ENCODE results near the gene CPA5. TPM values are rescaled to one million over a fixed set of nuclear protein-coding genes. Genes with fewer than 3 reads are reported as not detected.
A peak's percentile ranks its signal among the peaks of the same experiment; 100 is the strongest.

Gene CPA5
- total RNA-seq, 2 experiments from 2014 or later: 3.5 to 3.6 TPM

DNA sequence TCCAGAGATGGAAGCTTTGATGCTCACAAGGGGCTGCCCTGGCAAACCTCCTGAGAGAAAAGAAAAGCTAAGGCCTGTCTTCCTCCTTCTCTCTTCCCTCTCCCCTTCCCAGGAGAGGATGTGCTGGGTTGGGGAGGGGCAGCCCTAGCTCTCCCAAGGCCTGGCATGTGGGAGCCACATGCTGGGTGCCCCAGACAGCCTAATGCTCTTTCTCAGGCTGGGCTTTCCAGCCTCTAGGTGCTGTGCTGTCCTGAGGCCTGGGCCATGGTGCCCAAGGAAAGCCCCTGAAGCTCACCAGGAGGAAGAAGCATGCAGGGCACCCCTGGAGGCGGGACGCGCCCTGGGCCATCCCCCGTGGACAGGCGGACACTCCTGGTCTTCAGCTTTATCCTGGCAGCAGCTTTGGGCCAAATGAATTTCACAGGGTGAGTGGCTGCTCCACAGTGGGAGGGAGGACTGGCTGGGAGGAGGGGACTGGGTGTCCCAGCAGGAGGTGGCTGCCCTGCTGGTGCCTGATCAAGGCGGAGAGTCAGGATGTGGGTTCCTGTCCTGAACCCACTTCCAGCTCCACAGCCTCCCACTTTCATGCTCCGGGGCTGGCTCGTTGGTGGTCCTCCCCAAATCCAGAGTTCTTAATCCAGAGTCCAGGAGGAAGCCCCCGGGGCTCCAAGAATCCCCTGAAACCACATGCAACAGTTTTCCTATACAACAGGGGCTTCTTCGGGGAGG lies 1.7 kb downstream of the CPA5 start:
- Mint-ChIP-seq H3K27ac (no peak overlapping the region), H3K27me3 (no peaks in the 10 kb centered on the region), H3K36me3 (no peaks in the 10 kb centered on the region), H3K4me1 (peaks cover 16% of the 10 kb centered on the region), H3K9me3 (no peaks in the 10 kb centered on the region), H3K4me3 (no peak overlapping the region)
- no peak for DNase-seq

DNA sequence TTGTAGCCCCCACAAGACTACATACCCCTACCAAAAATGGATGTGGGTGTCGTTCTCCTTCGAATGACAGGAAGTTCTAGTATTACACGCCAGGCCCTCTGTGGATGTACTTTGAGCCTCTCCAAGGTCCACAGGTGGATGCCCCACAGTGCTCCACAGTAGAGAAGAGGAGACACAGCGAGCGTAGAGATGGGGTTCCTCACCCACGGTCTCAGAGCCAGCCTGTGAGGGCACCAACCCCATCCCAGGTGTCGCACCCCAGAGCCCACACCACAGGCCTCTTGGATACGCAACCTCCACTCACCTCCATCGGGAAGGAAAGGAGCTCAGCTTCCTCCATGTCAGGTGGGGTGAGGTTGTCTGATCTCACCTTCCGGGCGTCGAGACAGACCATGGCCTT lies 2.3 kb downstream of the CPA5 start:
- Mint-ChIP-seq H3K27me3 (no peaks in the 10 kb centered on the region), H3K4me1 (peaks cover 21% of the 10 kb centered on the region), H3K36me3 (no peaks in the 10 kb centered on the region), H3K27ac (no peak overlapping the region), H3K4me3 (no peak overlapping the region), H3K9me3 (no peaks in the 10 kb centered on the region)
- DNase-seq: no peak

DNA sequence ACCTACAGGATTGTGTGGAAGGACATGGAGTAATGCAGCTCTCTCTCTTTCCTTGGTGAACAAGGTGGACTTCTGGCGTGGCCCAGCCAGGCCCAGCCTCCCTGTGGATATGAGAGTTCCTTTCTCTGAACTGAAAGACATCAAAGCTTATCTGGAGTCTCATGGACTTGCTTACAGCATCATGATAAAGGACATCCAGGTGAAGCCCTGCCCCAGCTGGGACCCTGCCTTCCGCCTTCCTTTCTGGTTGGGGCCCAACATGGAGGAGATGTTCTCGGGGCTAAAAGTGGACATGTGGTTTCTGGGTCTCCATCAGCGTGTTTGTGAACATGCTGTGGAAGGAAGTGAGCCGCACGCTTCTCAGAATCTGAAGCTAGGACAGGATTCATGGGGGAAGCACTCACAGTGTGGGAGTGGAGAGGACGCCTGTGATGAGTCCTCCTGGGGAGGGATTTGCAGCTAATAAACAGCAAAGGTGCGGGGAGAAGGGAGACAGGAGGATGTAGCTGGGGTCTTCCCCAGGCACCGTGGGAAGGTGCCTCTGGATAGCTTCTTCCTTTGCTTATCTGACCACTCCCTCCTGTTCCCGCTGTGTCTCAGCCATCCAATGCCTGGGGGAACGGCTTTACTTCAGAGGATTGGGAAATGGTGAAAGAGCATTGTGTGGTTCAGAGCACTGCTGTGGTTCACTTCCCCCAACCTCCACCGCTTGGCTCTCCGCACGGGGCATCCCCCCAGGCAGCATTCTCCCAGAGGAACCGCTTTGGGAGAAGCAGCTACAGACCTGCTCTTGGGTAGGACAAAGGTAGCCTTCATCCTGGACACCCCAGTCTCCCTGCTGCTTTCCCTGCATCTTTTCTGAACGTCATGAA lies 5.5 kb downstream of the CPA5 start:
- H3K4me3 Mint-ChIP-seq: no peak overlapping the region
- no peak for DNase-seq
- peaks cover 2% of the 10 kb centered on the region for H3K36me3 Mint-ChIP-seq
- peak overlapping the region; percentile 50 for H3K27ac Mint-ChIP-seq
- no peaks in the 10 kb centered on the region for H3K27me3 Mint-ChIP-seq
- H3K9me3 Mint-ChIP-seq: no peaks in the 10 kb centered on the region
- peaks cover 32% of the 10 kb centered on the region for H3K4me1 Mint-ChIP-seq

DNA sequence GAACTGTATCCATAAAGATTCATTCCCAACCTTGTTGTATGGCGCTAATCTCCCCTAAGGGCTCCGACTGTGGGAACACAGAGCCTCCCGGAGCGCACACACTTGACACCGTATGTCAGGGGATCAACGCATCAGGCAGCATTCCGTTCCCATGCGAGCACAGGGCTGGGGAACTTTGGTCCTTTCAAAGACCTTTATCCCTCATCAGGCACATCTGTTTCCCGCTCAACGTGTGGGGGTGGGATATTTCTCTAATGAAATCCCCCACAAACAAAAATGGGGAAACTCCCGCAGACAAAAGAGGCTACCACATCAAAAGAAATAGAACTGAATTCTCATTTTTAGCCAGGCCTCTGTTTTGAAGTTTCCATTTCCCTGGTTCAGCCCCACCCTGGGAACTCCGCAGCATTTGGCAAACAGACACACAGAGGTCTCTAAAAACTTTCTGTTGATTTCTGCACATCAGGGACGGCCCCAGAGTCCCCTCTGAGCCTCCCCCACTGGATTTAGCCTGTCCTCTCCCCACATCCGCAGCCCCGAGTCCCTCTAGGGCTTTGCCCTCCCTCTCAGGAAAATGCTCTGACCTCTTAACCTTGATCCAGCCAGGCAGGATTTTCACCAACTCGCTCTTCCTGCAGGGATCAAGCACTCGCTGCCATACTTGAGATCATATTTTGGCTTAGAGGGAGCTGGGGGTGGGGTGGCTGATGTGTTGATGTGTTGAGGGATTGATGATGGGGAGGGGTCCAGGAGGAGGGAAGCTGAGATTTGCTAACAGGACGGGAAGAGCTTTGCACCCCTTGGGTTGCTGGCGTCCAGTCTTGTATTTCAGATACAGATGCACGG lies 6.6 kb downstream of the CPA5 start:
- H3K27ac Mint-ChIP-seq: peak overlapping the region; percentile 26
- peak; percentile 36 for DNase-seq

DNA sequence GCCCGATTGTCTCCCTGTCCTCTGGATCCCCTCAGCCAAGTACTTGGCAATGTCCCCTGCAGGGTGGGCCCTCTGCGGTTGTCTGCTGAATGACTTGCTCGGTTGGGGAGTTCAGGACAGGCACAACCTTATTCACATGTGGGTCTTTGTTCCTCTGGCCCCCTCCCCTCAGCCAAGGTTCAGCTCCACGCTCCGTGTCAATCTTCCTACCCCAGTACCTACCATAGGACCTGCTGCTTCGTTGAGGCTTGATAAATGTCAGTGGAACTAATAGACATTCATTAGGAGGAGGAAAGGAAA lies 7.1 kb downstream of the CPA5 start:
- peak overlapping the region; percentile 26 for H3K27ac Mint-ChIP-seq
- H3K27me3 Mint-ChIP-seq: no peaks in the 10 kb centered on the region
- peaks cover 2% of the 10 kb centered on the region for H3K36me3 Mint-ChIP-seq
- no peak for DNase-seq
- H3K9me3 Mint-ChIP-seq: no peaks in the 10 kb centered on the region
- peaks cover 32% of the 10 kb centered on the region for H3K4me1 Mint-ChIP-seq
- no peak overlapping the region for H3K4me3 Mint-ChIP-seq

More for the DNA sequence above, 6.6 kb downstream of the CPA5 start:
- Mint-ChIP-seq H3K4me3 (no peak overlapping the region), H3K36me3 (peaks cover 2% of the 10 kb centered on the region), H3K4me1 (peaks cover 32% of the 10 kb centered on the region), H3K27me3 (no peaks in the 10 kb centered on the region), H3K9me3 (no peaks in the 10 kb centered on the region)

DNA sequence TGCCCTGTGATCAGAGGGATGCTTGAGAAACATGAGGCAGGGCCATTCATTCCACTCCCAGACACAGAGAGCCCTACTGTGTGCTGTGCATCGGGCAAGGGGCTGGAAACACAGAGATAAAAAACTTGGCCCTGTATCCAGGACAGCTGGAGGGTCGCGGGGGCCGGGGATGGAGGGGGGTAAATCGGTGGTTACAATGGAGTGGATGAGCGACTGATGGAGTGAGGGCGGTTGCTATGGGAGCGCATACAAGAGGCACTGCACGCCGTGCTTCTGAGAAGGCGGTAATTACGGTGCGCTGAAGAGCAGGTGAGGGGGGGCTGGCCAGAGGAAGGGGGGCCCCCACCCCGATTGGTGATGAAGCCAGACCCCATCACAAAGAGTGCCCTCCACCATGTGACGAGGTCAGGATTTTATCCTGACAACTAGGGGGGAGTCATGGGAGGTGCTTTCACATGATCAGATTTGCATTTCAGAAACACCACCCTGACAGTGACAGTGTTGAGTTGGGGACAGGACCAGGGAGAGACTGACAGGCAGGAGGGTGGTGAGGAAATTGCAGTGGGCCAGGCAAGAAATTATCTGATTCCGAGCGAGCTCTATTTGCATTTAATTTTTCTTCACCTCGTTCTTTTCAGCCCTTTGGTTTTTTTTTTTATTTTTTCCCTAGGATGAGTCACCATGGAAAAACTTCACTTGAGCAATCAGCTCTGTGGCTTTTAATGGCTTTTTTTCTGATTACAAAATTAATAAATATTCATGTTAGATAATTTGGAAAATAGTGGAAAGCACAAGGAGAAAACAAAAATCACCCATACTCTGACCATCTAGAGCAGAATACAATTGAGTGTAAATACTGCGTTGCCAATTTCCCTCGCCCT lies 7.8 kb downstream of the CPA5 start:
- peaks cover 37% of the 10 kb centered on the region for H3K4me1 Mint-ChIP-seq
- no peaks in the 10 kb centered on the region for H3K9me3 Mint-ChIP-seq
- DNase-seq: no peak
- no peak overlapping the region for H3K4me3 Mint-ChIP-seq
- H3K36me3 Mint-ChIP-seq: peaks cover 2% of the 10 kb centered on the region
- no peaks in the 10 kb centered on the region for H3K27me3 Mint-ChIP-seq
- H3K27ac Mint-ChIP-seq: no peak overlapping the region

DNA sequence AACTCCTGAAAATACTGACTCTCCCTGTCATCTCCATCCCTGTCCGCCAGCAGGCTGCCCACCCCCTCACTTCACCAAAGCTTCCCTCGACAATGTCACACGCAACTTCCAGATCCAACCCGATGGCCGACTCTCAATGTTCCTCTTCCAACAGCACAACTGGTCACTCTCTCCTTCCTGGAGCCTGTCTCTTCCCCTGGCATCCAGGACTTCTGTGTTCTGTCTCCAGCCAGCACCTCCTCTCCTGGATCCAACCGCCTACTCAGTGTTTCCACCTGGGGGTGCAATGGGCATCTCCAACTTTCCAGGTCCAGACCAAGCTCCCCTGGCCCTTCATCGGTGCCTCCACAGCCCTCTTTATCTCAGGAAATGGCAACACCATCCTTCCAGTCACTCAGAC lies 8.6 kb downstream of the CPA5 start:
- H3K4me1 Mint-ChIP-seq: peaks cover 37% of the 10 kb centered on the region
- H3K4me3 Mint-ChIP-seq: no peak overlapping the region
- H3K27ac Mint-ChIP-seq: no peak overlapping the region
- no peak for DNase-seq
- H3K36me3 Mint-ChIP-seq: peaks cover 2% of the 10 kb centered on the region
- H3K27me3 Mint-ChIP-seq: no peaks in the 10 kb centered on the region
- H3K9me3 Mint-ChIP-seq: no peaks in the 10 kb centered on the region

DNA sequence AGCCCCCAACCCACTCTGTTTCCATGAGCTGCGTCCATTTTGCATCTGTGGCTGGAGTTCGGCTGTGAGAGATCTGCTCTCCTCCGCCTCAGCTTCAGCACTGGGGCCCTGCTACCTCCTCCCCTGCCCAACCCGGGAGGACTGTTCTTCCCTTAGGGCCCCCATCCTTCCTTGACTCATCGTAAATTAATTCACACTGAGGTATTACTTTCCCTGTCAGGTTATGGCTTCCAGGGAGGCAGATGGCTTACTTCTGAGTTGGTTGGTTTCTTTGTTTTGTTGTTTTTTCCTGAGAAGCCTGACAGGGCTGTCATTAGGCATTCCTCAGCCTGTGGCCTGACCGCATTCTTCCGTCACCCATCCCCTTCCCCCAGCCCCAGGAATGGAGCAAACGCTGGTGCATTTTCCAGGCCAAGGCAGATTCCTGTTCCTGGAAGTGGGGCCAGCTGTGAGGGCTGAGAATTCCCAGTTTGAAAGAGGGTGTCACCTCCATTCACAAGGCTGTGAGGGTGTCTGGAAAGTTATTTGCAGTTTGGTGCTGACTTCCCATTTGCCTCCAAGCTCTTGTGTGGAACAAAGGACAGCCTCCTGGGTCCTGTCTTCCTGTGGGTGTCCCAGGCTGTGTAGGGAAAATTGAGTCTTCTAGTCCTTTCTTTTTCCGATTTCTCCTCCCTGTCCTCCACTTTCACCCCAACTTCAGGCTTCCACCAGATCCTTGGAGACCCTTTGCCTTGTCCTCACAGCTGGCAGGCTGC lies 11.7 kb downstream of the CPA5 start:
- no peak overlapping the region for H3K27ac Mint-ChIP-seq
- H3K9me3 Mint-ChIP-seq: peaks cover 10% of the 10 kb centered on the region
- peaks cover 2% of the 10 kb centered on the region for H3K36me3 Mint-ChIP-seq

DNA sequence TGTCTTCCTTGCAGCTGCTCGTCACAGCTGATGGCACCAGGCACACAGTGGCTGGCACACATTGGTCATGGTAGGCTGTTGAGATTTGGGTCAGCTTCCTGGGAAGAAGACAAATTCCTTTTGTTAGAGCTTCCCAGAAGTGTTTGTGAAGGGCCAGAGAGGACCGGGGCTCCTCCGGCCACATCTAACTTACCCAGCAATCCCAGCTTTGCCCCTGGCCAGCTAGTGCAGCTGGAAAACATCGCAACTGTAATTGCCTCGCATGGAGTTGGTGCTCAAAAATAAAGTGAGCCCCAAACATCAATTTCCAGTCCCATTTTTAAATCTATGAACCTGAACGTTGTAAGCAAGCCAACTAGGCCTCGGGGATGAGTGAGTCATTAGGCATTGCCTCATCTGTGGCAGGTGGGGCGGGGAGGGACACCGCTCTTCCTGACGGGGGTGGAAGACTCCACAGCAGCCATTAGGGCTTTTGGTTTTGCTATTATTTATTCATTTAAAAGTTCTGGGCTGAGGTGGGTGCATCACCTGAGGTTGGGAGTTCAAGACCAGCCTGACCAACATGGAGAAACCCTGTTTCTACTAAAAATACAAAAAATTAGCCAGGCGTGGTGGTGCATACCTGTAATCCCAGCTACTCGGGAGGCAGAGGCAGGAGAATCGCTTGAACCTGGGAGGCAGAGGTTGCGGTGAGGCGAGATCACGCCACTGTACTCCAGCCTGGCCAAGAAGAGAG lies 12.4 kb downstream of the CPA5 start:
- Mint-ChIP-seq H3K27me3 (no peaks in the 10 kb centered on the region), H3K36me3 (peaks cover 2% of the 10 kb centered on the region), H3K4me1 (peaks cover 14% of the 10 kb centered on the region), H3K4me3 (no peak overlapping the region), H3K9me3 (peaks cover 10% of the 10 kb centered on the region), H3K27ac (no peak overlapping the region)
- DNase-seq: no peak

More for the DNA sequence above, 11.7 kb downstream of the CPA5 start:
- Mint-ChIP-seq H3K4me3 (no peak overlapping the region), H3K27me3 (no peaks in the 10 kb centered on the region), H3K4me1 (peaks cover 21% of the 10 kb centered on the region)
- DNase-seq: no peak

DNA sequence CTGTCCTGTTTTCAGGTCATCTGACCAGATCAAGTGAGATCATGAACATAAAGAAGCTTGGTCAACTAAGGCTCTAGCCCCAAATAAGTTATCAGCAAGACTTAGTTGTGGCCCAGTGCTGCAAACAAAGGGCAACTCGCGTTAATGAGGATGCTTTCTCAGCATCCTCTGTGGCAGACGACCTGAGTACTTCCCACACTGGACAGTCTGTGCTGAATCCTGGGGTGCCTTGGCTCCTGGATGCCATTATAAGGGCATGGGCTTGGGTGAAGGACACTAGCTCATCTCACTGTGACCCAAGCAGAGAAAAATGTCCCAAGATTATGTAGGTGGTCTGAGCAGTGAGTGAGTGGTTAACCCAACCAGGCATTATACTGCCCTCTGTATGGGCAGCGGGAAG lies 13.9 kb downstream of the CPA5 start:
- peaks cover 10% of the 10 kb centered on the region for H3K9me3 Mint-ChIP-seq
- peaks cover 2% of the 10 kb centered on the region for H3K36me3 Mint-ChIP-seq
- H3K4me3 Mint-ChIP-seq: no peak overlapping the region
- no peak for DNase-seq
- no peaks in the 10 kb centered on the region for H3K27me3 Mint-ChIP-seq
- peaks cover 7% of the 10 kb centered on the region for H3K4me1 Mint-ChIP-seq
- H3K27ac Mint-ChIP-seq: no peak overlapping the region

DNA sequence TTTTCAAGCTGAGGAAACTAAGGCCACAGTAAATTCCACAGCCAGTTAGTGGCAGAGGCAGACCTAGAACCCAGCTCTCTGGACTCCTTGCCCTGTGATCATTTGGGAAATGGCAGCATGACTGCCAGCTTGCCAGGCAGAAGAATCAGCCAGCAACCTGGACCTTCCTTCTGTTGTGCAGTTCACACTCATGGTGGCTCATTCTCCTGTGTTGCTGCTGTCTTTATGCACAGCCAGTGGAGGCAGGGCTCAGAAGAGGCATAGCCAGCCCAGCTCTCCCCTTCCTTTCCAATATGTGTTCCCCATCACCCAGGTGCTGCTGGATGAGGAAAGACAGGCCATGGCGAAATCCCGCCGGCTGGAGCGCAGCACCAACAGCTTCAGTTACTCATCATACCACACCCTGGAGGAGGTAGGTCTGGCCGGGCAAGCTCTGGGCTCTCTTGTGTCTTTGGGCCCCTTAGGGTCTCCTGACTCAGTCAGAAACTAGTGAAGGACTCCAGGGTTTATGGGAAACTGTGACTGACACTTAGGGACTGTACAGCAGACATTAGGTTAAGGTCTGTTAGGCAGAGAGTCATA lies 14.8 kb downstream of the CPA5 start:
- no peak overlapping the region for H3K4me3 Mint-ChIP-seq
- no peaks in the 10 kb centered on the region for H3K27me3 Mint-ChIP-seq
- H3K27ac Mint-ChIP-seq: no peak overlapping the region
- no peaks in the 10 kb centered on the region for H3K36me3 Mint-ChIP-seq
- DNase-seq: no peak
- peaks cover 5% of the 10 kb centered on the region for H3K4me1 Mint-ChIP-seq
- H3K9me3 Mint-ChIP-seq: peaks cover 10% of the 10 kb centered on the region

DNA sequence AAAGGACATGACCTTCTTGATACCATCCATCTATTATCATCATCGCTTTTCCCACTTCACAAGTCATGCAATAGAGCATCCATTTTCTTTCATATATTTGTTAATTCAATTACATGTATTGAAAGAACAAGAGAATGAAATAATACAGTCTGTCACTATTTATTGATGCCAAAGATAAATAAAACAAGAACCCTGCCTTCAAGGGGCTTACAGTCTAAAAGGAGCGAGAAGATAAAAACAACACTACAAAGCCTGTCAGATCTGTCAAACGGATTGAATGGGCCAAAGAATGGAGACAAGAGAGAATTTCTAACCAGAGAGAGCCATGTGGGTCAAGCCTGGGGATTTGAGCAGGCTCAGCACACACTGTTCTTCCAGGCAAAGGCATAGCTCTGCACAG lies 15.9 kb downstream of the CPA5 start:
- DNase-seq: no peak
- Mint-ChIP-seq H3K36me3 (no peaks in the 10 kb centered on the region), H3K27me3 (no peaks in the 10 kb centered on the region), H3K9me3 (peaks cover 10% of the 10 kb centered on the region), H3K4me3 (no peak overlapping the region), H3K27ac (no peak overlapping the region), H3K4me1 (peaks cover 14% of the 10 kb centered on the region)

DNA sequence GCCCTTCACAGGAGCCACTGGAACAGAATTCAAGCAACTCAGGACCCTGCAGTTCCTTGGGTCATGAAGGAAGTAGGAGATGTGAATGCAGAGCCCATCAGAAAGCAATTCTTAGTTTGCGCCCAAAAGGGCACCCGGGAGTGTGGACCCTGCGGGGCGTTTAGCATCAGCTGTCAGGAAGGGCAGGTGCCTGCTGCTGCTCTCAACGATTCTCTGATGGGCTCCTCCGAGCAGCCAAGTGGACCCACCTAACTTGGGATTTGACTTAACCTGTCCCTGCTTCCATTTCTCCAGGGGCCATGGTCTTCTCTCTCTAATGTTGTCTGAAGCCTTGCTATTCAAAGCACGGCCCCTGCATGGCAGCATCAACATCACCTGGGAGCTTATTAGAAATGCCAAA lies 17.1 kb downstream of the CPA5 start:
- Mint-ChIP-seq H3K4me1 (peaks cover 21% of the 10 kb centered on the region), H3K4me3 (no peak overlapping the region), H3K27me3 (no peaks in the 10 kb centered on the region), H3K36me3 (no peaks in the 10 kb centered on the region), H3K9me3 (peaks cover 10% of the 10 kb centered on the region), H3K27ac (no peak overlapping the region)
- DNase-seq: no peak

Data from activated naive CD8-positive, alpha-beta T cell treated with anti-CD3 and anti-CD28 coated beads for 36 hours (primary cell).